H1 (cell line): Measurements from ENCODE around the gene SEMA3A. TPM values are rescaled to one million over a fixed set of nuclear protein-coding genes. Genes with fewer than 3 reads are reported as not detected.

Experiments
- CTCF ChIA-PET: fragments of 300-600 bp; sonication (Branson Sonifier 250); formaldehyde crosslinking; loops from one replicate; lab custom pipeline; 2021; ENCODE audit not compliant: partially characterized antibody; lab: Charles Lee
- POLR2A ChIA-PET: fragments of 300-600 bp; sonication (Branson Sonifier 250); formaldehyde crosslinking; loops from one replicate; lab custom pipeline; 2021; ENCODE audit warnings: inconsistent platforms; ENCODE audit not compliant: partially characterized antibody; lab: Charles Lee
- DNase-seq, 2 experiments: peaks; one replicate each; pipeline versions ENCODE4 v3.0.0 to v3.0.0-alpha.2; 2010 to 2022; ENCODE audit warnings: low spot score in 2 of 2, low read depth in 1 of 2, mixed read lengths in 1 of 2
- FAIRE-seq: peaks from 2 replicates; lab custom pipeline; 2011; peaks lifted over from hg19 to GRCh38; lab: Jason Lieb, UNC
- H2AFZ ChIP-seq: 2 replicates; pipeline ENCODE4 v1.8.1; 2012; ENCODE audit warnings: low read length, inconsistent platforms
- H2AK5ac ChIP-seq: 2 replicates; pipeline ENCODE4 v1.6.1; 2013; ENCODE audit warnings: low read depth, low read length
- H2BK120ac ChIP-seq: replicated peaks from 2 replicates; pipeline ENCODE3; 2013; ENCODE audit warnings: low read depth, low read length, inconsistent platforms
- H2BK12ac ChIP-seq: 2 replicates; pipeline ENCODE4 v1.6.1; 2013; ENCODE audit warnings: low read depth, low read length
- H2BK15ac ChIP-seq: 2 replicates; pipeline ENCODE4 v1.6.1; 2013; ENCODE audit warnings: low read length
- H2BK20ac ChIP-seq: 2 replicates; pipeline ENCODE4 v1.6.1; 2013; ENCODE audit warnings: low read length
- H2BK5ac ChIP-seq: 2 replicates; pipeline ENCODE4 v1.6.1; 2013; ENCODE audit warnings: low read depth, low read length
- H3K14ac ChIP-seq: 2 replicates; pipeline ENCODE4 v1.6.1; 2013; ENCODE audit warnings: inconsistent platforms; ENCODE audit not compliant: insufficient read length
- H3K18ac ChIP-seq: 2 replicates; pipeline ENCODE4 v1.6.1; 2013; ENCODE audit warnings: low read length; ENCODE audit errors: extremely low read depth
- H3K23ac ChIP-seq: 2 replicates; pipeline ENCODE4 v1.6.1; 2013; ENCODE audit warnings: inconsistent platforms; ENCODE audit not compliant: insufficient read length
- H3K23me2 ChIP-seq: 2 replicates; pipeline ENCODE4 v1.6.1; 2013; ENCODE audit warnings: low read depth, low read length
- H3K27ac ChIP-seq: 2 replicates; pipeline ENCODE4 v1.6.1; 2011; ENCODE audit warnings: low read depth, low read length, inconsistent platforms
- H3K27me3 ChIP-seq, 4 experiments: replicated peaks in 1 of 4; 1 replicate in 1 of 4; 2 replicates in 3 of 4; pipeline versions ENCODE4 v1.6.1 to v1.8.1; 2011 to 2013; ENCODE audit warnings: low read length in 3 of 4, mild to moderate bottlenecking in 3 of 4, inconsistent platforms in 2 of 4, mixed read lengths in 2 of 4, moderate library complexity in 1 of 4; ENCODE audit not compliant: control insufficient read depth in 3 of 4, insufficient read depth in 3 of 4; ENCODE audit errors: extremely low read depth in 1 of 4
- H3K36me3 ChIP-seq, 4 experiments: 2 replicates each; pipeline versions ENCODE4 v1.6.1 to v1.8.1; 2011 to 2013; ENCODE audit warnings: mild to moderate bottlenecking in 4 of 4, low read length in 3 of 4, moderate library complexity in 2 of 4, control low read depth in 1 of 4, inconsistent platforms in 1 of 4; ENCODE audit not compliant: insufficient read depth in 4 of 4, control insufficient read depth in 2 of 4
- H3K4ac ChIP-seq: replicated peaks from 2 replicates; pipeline ENCODE3; 2013; ENCODE audit warnings: low read length, low read depth, mixed read lengths, inconsistent platforms; ENCODE audit not compliant: insufficient read length
- H3K4me1 ChIP-seq, 4 experiments: replicated peaks in 1 of 4; 1 replicate in 1 of 4; 2 replicates in 3 of 4; pipeline versions ENCODE4 v1.6.1 to v1.8.1; 2011 to 2013; ENCODE audit warnings: low read length in 3 of 4, inconsistent platforms in 2 of 4, mixed read lengths in 1 of 4; ENCODE audit not compliant: insufficient read depth in 4 of 4, control insufficient read depth in 3 of 4
- H3K4me2 ChIP-seq, 2 experiments: 2 replicates each; pipeline versions ENCODE4 v1.6.1 to v1.8.1; 2011 to 2013; ENCODE audit warnings: low read depth in 2 of 2, low read length in 2 of 2, control low read depth in 1 of 2, inconsistent platforms in 1 of 2, mild to moderate bottlenecking in 1 of 2; ENCODE audit not compliant: insufficient read depth in 1 of 2
- H3K4me3 ChIP-seq, 4 experiments: fragments of 200-600, 300-600 bp in 1 of 4; sonication (generic), shearing (Covaris generic), sonication (Bioruptor Twin) in 1 of 4; 2 replicates each; pipeline versions ENCODE4 v1.5.1 to v1.8.1; 2011 to 2016; ENCODE audit warnings: low read length in 4 of 4, low read depth in 3 of 4, control low read depth in 2 of 4, inconsistent platforms in 2 of 4, mild to moderate bottlenecking in 2 of 4, mixed read lengths in 1 of 4, moderate library complexity in 1 of 4; ENCODE audit not compliant: insufficient read depth in 2 of 4; ENCODE audit errors: extremely low read depth in 1 of 4
- H3K56ac ChIP-seq: replicated peaks from 2 replicates; pipeline ENCODE3; 2013; ENCODE audit warnings: low read depth, mild to moderate bottlenecking, mixed read lengths, low read length, inconsistent platforms; ENCODE audit not compliant: insufficient read length
- H3K79me1 ChIP-seq: 2 replicates; pipeline ENCODE4 v1.6.1; 2013; ENCODE audit warnings: low read depth, low read length, control low read depth
- H3K79me2 ChIP-seq, 2 experiments: 2 replicates each; pipeline versions ENCODE4 v1.6.1 to v1.8.1; 2012 to 2013; ENCODE audit warnings: low read length in 2 of 2, mild to moderate bottlenecking in 2 of 2, inconsistent platforms in 1 of 2; ENCODE audit not compliant: insufficient read depth in 2 of 2, control insufficient read depth in 1 of 2
- H3K9ac ChIP-seq, 4 experiments: replicated peaks in 1 of 4; 1 replicate in 1 of 4; 2 replicates in 3 of 4; pipeline versions ENCODE4 v1.6.1 to v1.8.1; 2011 to 2013; ENCODE audit warnings: low read depth in 3 of 4, low read length in 3 of 4, control low read depth in 2 of 4, mild to moderate bottlenecking in 2 of 4, moderate library complexity in 2 of 4, inconsistent platforms in 1 of 4; ENCODE audit errors: extremely low read depth in 1 of 4
- H3K9me3 ChIP-seq, 2 experiments: 2 replicates each; pipeline versions ENCODE4 v1.6.1 to v1.8.1; 2012 to 2013; ENCODE audit warnings: mild to moderate bottlenecking in 2 of 2, moderate library complexity in 2 of 2, control low read depth in 1 of 2, inconsistent platforms in 1 of 2, low read depth in 1 of 2, low read length in 1 of 2, mixed read lengths in 1 of 2; ENCODE audit not compliant: insufficient read depth in 2 of 2
- H4K20me1 ChIP-seq, 2 experiments: replicated peaks in 1 of 2; 2 replicates each; pipeline versions ENCODE3 to v1.8.1; 2011 to 2013; ENCODE audit warnings: inconsistent platforms in 2 of 2, low read length in 2 of 2, mild to moderate bottlenecking in 1 of 2; ENCODE audit not compliant: insufficient read depth in 2 of 2, control insufficient read depth in 1 of 2
- H4K5ac ChIP-seq: 2 replicates; pipeline ENCODE4 v1.6.1; 2013; ENCODE audit warnings: low read length, low read depth, mixed read lengths, inconsistent platforms; ENCODE audit not compliant: insufficient read length
- H4K8ac ChIP-seq: 2 replicates; pipeline ENCODE4 v1.8.0; 2013; ENCODE audit warnings: mild to moderate bottlenecking, moderate library complexity, low read length, inconsistent platforms; ENCODE audit not compliant: insufficient read depth; ENCODE audit errors: extremely low read depth
- H4K91ac ChIP-seq: replicated peaks from 2 replicates; pipeline ENCODE3; 2013; ENCODE audit warnings: low read length, mixed read lengths, inconsistent platforms; ENCODE audit not compliant: insufficient read length
- CHD2 ChIP-seq: IDR thresholded peaks from 2 replicates; pipeline ENCODE4 v1.6.1; 2012; ENCODE audit warnings: low read length, improper control_type of control experiment
- EP300 ChIP-seq, 2 experiments: IDR thresholded peaks; 1 replicate in 1 of 2; 2 replicates in 1 of 2; pipeline ENCODE4 v1.6.1; 2011 to 2012; ENCODE audit warnings: low read depth in 2 of 2, low read length in 2 of 2, mild to moderate bottlenecking in 2 of 2, borderline replicate concordance in 1 of 2, inconsistent platforms in 1 of 2, moderate library complexity in 1 of 2
- GABPA ChIP-seq: IDR thresholded peaks from 2 replicates; pipeline ENCODE4 v1.6.1; 2011; ENCODE audit warnings: mild to moderate bottlenecking, low read length, moderate library complexity, borderline replicate concordance; ENCODE audit not compliant: insufficient read depth
- KDM4A ChIP-seq: IDR thresholded peaks from one replicate; pipeline ENCODE4 v1.7.1; 2012; ENCODE audit warnings: low read depth, mild to moderate bottlenecking, moderate library complexity, low read length, inconsistent platforms; ENCODE audit not compliant: severe bottlenecking
- PHF8 ChIP-seq: fragments of 200-600 bp; sonication (generic); conservative IDR thresholded peaks from 2 replicates; pipeline ENCODE4 v1.7.1; 2012; ENCODE audit warnings: low read depth, mild to moderate bottlenecking, inconsistent platforms, low read length, moderate library complexity
- TBP ChIP-seq: IDR thresholded peaks from 2 replicates; pipeline ENCODE4 v1.6.1; 2011; ENCODE audit warnings: low read depth, low read length, improper control_type of control experiment
- WGBS, 2 experiments: shearing (Covaris generic) in 1 of 2; methylation state at CpG; one replicate each; pipeline versions ENCODE4 v1.1.6 to v1.1.7; 2013 to 2015; ENCODE audit warnings: low lambda C conversion rate in 2 of 2, mixed read lengths in 2 of 2, inconsistent platforms in 1 of 2, low coverage in 1 of 2, missing lambda C conversion rate in 1 of 2; ENCODE audit not compliant: insufficient replicate concordance in 2 of 2, insufficient coverage in 1 of 2, insufficient read length in 1 of 2; ENCODE audit errors: extremely low coverage in 1 of 2, missing lambda C conversion rate in 1 of 2; 5-methylcytosine and 5-hydroxymethylcytosine counted together
- polyA plus RNA-seq, 7 experiments: library from polyadenylated mRNA; depleted of rRNA in 3 of 7; stranded (reverse) in 5 of 7; unstranded in 2 of 7; fragments of >200 nt in 5 of 7; fragments of 200-250 nt in 2 of 7; gene quantifications; 1 replicate in 5 of 7; 2 replicates in 1 of 7; 4 replicates in 1 of 7; pipeline versions ENCODE4 v1.2.1 to v1.2.3, GENCODE V29; 2011 to 2013; ENCODE audit warnings: missing spikeins in 2 of 7, mixed read lengths in 2 of 7
- total RNA-seq: library from RNA; stranded (reverse); fragmentation: NEBNext Ultra II Directional; extraction: Animal tissue kit (Norgen Biotek cat#: 25700); gene quantifications from 2 replicates; pipeline ENCODE4 v1.2.1, GENCODE V29; 2021

Gene SEMA3A
- total and polyA plus RNA-seq, 2 of the 8 experiments (the other 6 are each of a cell fraction or from before 2014, with no cell fraction given): 8.1 to 45.9 TPM

DNA sequence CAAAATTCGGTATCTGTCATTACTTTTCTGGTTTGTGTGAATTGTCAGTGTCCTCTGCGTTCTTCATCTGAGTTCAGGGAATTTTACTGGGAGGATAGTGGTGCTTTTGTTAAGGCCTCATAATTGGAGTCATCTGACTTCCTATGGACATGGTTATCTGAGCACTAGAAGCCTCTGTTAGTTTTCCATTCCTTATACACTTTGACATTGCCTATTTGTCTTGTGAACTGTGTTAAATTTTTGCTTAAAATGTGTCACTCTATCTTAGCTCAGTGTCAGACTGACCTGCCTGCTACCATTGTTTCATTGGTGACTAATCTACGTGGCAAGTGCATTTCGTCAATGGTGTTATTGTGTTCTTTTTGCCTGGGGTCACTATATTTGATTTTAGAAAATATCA, 253.3 kb downstream of the SEMA3A start:
- no peak overlapping the region for H4K91ac ChIP-seq
- no peak for FAIRE-seq
- WGBS, 2 experiments: 90% methylated on average over 4 of the region's 4 CpGs; no CpG with 5 or more reads in 1 of the 2 experiments
- H3K23me2 ChIP-seq: no peaks in the 10 kb centered on the region
- no peaks in the 10 kb centered on the region for H4K20me1 ChIP-seq
- no peak for TF ChIP-seq GABPA
- no peak for TF ChIP-seq PHF8
- TF ChIP-seq CHD2: no peak
- TF ChIP-seq TBP: no peak
- TF ChIP-seq KDM4A: no peak
- no peak for TF ChIP-seq EP300 (IDR thresholded peaks at IDR 0.05; ENCODE audit: borderline replicate concordance in 1 of 2, low read depth in 2 of 2, low read length in 2 of 2)
- no peaks in the 10 kb centered on the region for H3K79me2 ChIP-seq
- H4K8ac ChIP-seq: no peak overlapping the region
- no peak overlapping the region for H4K5ac ChIP-seq
- H2BK12ac ChIP-seq: no peak overlapping the region
- H2BK5ac ChIP-seq: no peak overlapping the region
- no peak overlapping the region for H3K4me2 ChIP-seq
- H3K36me3 ChIP-seq: no peaks in the 10 kb centered on the region
- no peak overlapping the region for H3K14ac ChIP-seq
- no peak overlapping the region for H3K23ac ChIP-seq
- no peaks in the 10 kb centered on the region for H3K79me1 ChIP-seq
- H2AK5ac ChIP-seq: no peak overlapping the region
- no peak overlapping the region for H3K4me3 ChIP-seq
- no peaks in the 10 kb centered on the region for H3K9me3 ChIP-seq
- H3K4me1 ChIP-seq: peaks cover 0 to 2% (median 0%) of the 10 kb centered on the region in 4 experiments; a peak in 1 of 7 replicates
- ChIA-PET CTCF (interaction anchor here (0.9 to 2.5 kb wide), 2 partner anchors 36 to 1079 kb away, joined by 3 to 7 read pairs; no protein-coding TSS in a partner anchor), POLR2A (no interaction called here)
- no peak overlapping the region for H3K18ac ChIP-seq
- no peak for DNase-seq
- H2AFZ ChIP-seq: no peak overlapping the region
- H3K9ac ChIP-seq: no peak overlapping the region
- no peak overlapping the region for H3K27ac ChIP-seq
- H3K4ac ChIP-seq: no peak overlapping the region
- H2BK15ac ChIP-seq: no peak overlapping the region
- H2BK20ac ChIP-seq: no peak overlapping the region
- no peak overlapping the region for H2BK120ac ChIP-seq
- H3K56ac ChIP-seq: no peak overlapping the region
- H3K27me3 ChIP-seq: no peaks in the 10 kb centered on the region
